Liver (tissue), 9 donors: ENCODE results near the gene FGF12. TPM values are rescaled to one million over a fixed set of nuclear protein-coding genes. Genes with fewer than 3 reads are reported as not detected.

Experiments
- DNase-seq: peaks from one replicate; pipeline ENCODE4 v3.0.0-alpha.2; 2017; ENCODE audit warnings: low spot score
- H3K27ac ChIP-seq, 2 donors: one replicate each; pipeline ENCODE4 v1.7.0; 2013; ENCODE audit warnings: inconsistent platforms in 2 of 2, low read length in 2 of 2, control low read depth in 1 of 2, low read depth in 1 of 2, mild to moderate bottlenecking in 1 of 2
- H3K27me3 ChIP-seq, 4 donors: one replicate each; pipeline versions ENCODE4 v1.6.1 to v1.7.0; 2013; ENCODE audit warnings: low read length in 3 of 4, inconsistent platforms in 1 of 4, mild to moderate bottlenecking in 1 of 4, moderate library complexity in 1 of 4; ENCODE audit not compliant: control insufficient read depth in 4 of 4, insufficient read depth in 4 of 4
- H3K36me3 ChIP-seq, 4 donors: one replicate each; pipeline versions ENCODE4 v1.6.1 to v1.7.0; 2013; ENCODE audit warnings: low read length in 3 of 4, mild to moderate bottlenecking in 3 of 4, low read depth in 1 of 4, moderate library complexity in 1 of 4; ENCODE audit not compliant: control insufficient read depth in 4 of 4, insufficient read depth in 3 of 4
- H3K4me1 ChIP-seq, 4 donors: one replicate each; pipeline versions ENCODE4 v1.6.1 to v1.7.0; 2013; ENCODE audit warnings: low read length in 3 of 4, mild to moderate bottlenecking in 3 of 4, moderate library complexity in 1 of 4; ENCODE audit not compliant: control insufficient read depth in 4 of 4, insufficient read depth in 4 of 4
- H3K4me3 ChIP-seq, 3 donors: one replicate each; pipeline versions ENCODE4 v1.6.1 to v1.7.0; 2013; ENCODE audit warnings: low read length in 3 of 3, control low read depth in 1 of 3, low read depth in 1 of 3, mild to moderate bottlenecking in 1 of 3
- H3K9ac ChIP-seq, 2 donors: one replicate each; pipeline ENCODE4 v1.7.0; 2013; ENCODE audit warnings: low read length in 2 of 2, mild to moderate bottlenecking in 2 of 2, moderate library complexity in 2 of 2, control low read depth in 1 of 2, low read depth in 1 of 2
- H3K9me3 ChIP-seq, 4 donors: one replicate each; pipeline versions ENCODE4 v1.6.1 to v1.7.0; 2013; ENCODE audit warnings: low read length in 3 of 4; ENCODE audit not compliant: control insufficient read depth in 4 of 4
- EGR1 ChIP-seq, 2 donors: IDR thresholded peaks; 2 replicates each; pipeline ENCODE4 v1.6.1; 2016 to 2018; ENCODE audit warnings: antibody characterized with exemption in 2 of 2, low read depth in 2 of 2
- FOXA1 ChIP-seq: IDR thresholded peaks from 2 replicates; pipeline ENCODE4 v1.6.1; 2016; ENCODE audit warnings: antibody characterized with exemption
- FOXA2 ChIP-seq: IDR thresholded peaks from 2 replicates; pipeline ENCODE4 v1.6.1; 2016; ENCODE audit warnings: antibody characterized with exemption
- GABPA ChIP-seq, 2 donors: IDR thresholded peaks in 1 of 2; conservative IDR thresholded peaks in 1 of 2; 2 replicates each; pipeline ENCODE4 v1.6.1; 2016; ENCODE audit warnings: antibody characterized with exemption in 2 of 2, mild to moderate bottlenecking in 1 of 2, moderate library complexity in 1 of 2
- HNF4A ChIP-seq, 2 donors: conservative IDR thresholded peaks; 2 replicates each; pipeline ENCODE4 v1.6.1; 2016; ENCODE audit warnings: antibody characterized with exemption in 2 of 2, mild to moderate bottlenecking in 2 of 2
- HNF4G ChIP-seq: IDR thresholded peaks from 2 replicates; pipeline ENCODE4 v1.6.1; 2016; ENCODE audit warnings: antibody characterized with exemption
- JUND ChIP-seq, 2 donors: IDR thresholded peaks; 2 replicates each; pipeline ENCODE4 v1.6.1; 2016; ENCODE audit warnings: antibody characterized with exemption in 2 of 2
- NR2F2 ChIP-seq: IDR thresholded peaks from 2 replicates; pipeline ENCODE4 v1.6.1; 2016; ENCODE audit warnings: antibody characterized with exemption
- RAD21 ChIP-seq, 2 donors: IDR thresholded peaks; 2 replicates each; pipeline ENCODE4 v1.6.1; 2016; ENCODE audit warnings: antibody characterized with exemption in 2 of 2, mild to moderate bottlenecking in 2 of 2
- REST ChIP-seq: IDR thresholded peaks from 2 replicates; pipeline ENCODE4 v1.6.1; 2016; ENCODE audit warnings: antibody characterized with exemption, mild to moderate bottlenecking
- RXRA ChIP-seq, 2 donors: IDR thresholded peaks; 2 replicates each; pipeline ENCODE4 v1.6.1; 2017 to 2018; ENCODE audit warnings: antibody characterized with exemption in 2 of 2, mild to moderate bottlenecking in 1 of 2
- SP1 ChIP-seq: IDR thresholded peaks from 2 replicates; pipeline ENCODE4 v1.6.1; 2018; ENCODE audit warnings: antibody characterized with exemption, mild to moderate bottlenecking
- TAF1 ChIP-seq: conservative IDR thresholded peaks from 2 replicates; pipeline ENCODE4 v1.6.1; 2016; ENCODE audit warnings: antibody characterized with exemption, mild to moderate bottlenecking
- YY1 ChIP-seq: IDR thresholded peaks from 2 replicates; pipeline ENCODE4 v1.6.1; 2016; ENCODE audit warnings: antibody characterized with exemption, mild to moderate bottlenecking
- WGBS: extraction: QIAGEN DNeasy Blood & Tissue Kit; methylation state at CpG from one replicate; pipeline ENCODE4 v1.1.7; 2013; 5-methylcytosine and 5-hydroxymethylcytosine counted together
- polyA plus RNA-seq, 2 donors: library from polyadenylated mRNA; stranded (reverse) in 1 of 2; unstranded in 1 of 2; fragments of 200-250 nt in 1 of 2; fragments of >200 nt in 1 of 2; fragmentation: Nextera tagmentation in 1 of 2; extraction: Ambion mirVana in 1 of 2; gene quantifications; one replicate each; pipeline versions ENCODE4 v1.2.1 to v1.2.3, GENCODE V29; 2013 to 2015
- total RNA-seq, 2 donors: library from RNA; depleted of rRNA; stranded (reverse); fragments of >200 nt; gene quantifications; one replicate each; pipeline ENCODE4 v1.2.3, GENCODE V29; 2014
- TF ChIP-seq, protein P1 (sequence below): fragments of 150-350 bp; IDR thresholded peaks from 2 replicates; pipeline ENCODE4 v1.5.1; 2017; ENCODE audit warnings: improper control_type of control experiment, low read depth, low read length; ENCODE audit not compliant: missing input control
- TF ChIP-seq, protein P2 (sequence below): IDR thresholded peaks from 2 replicates; pipeline ENCODE4 v1.6.1; 2016; ENCODE audit warnings: antibody characterized with exemption
- TF ChIP-seq, protein P3 (sequence below): IDR thresholded peaks from 2 replicates; pipeline ENCODE4 v1.6.1; 2016; ENCODE audit warnings: antibody characterized with exemption
- TF ChIP-seq, protein P4 (sequence below): IDR thresholded peaks from 2 replicates; pipeline ENCODE4 v1.6.1; 2016; ENCODE audit warnings: antibody characterized with exemption
- donor health status: healthy.
- donor health status: healthy.
- donor health status: healthy.
- donor health status: healthy.
- donor health status: healthy.

The FGF12 gene
- total and polyA plus RNA-seq, 4 donors, result 0.11 to 0.59 (median 0.19) TPM

GRCh38 chr3:192487033-192487432 lies 240.3 kb downstream of the FGF12 start:
- DNase-seq, result no peak
- Histone ChIP-seq H3K27me3 (peaks cover 0 to 3% (median 0%) of the 10 kb centered on the region in 4 donors), H3K4me3 (no peak overlapping the region), H3K9ac (no peak overlapping the region), H3K27ac (no peak overlapping the region), H3K4me1 (no peaks in the 10 kb centered on the region), H3K36me3 (no peaks in the 10 kb centered on the region), H3K9me3 (no peaks in the 10 kb centered on the region)
- TF ChIP-seq REST, result no peak
- no peak for TF ChIP-seq TAF1
- 90% methylated on average over 3 of the region's 3 CpGs for WGBS

- Histone ChIP-seq H3K9me3 (no peaks in the 10 kb centered on the region), H3K27me3 (no peaks in the 10 kb centered on the region), H3K9ac (no peak overlapping the region), H3K27ac (no peak overlapping the region), H3K4me3 (no peak overlapping the region), H3K4me1 (no peaks in the 10 kb centered on the region), H3K36me3 (no peaks in the 10 kb centered on the region)
- no peak for DNase-seq
- WGBS, result 73% methylated on average over 2 of the region's 2 CpGs
- TF ChIP-seq GABPA (IDR thresholded peaks at IDR 0.05 in 1 of 2, conservative IDR thresholded peaks at IDR 0.05 in 1 of 2) (no peak), SP1 (no peak), RAD21 (IDR thresholded peaks at IDR 0.05) (no peak), FOXA2 (no peak), HNF4A (conservative IDR thresholded peaks at IDR 0.05) (no peak), REST (no peak), HNF4G (no peak), TAF1 (no peak), NR2F2 (no peak), FOXA1 (no peak), EGR1 (IDR thresholded peaks at IDR 0.05; ENCODE audit: low read depth in 2 of 2) (no peak), RXRA (IDR thresholded peaks at IDR 0.05) (no peak), YY1 (no peak), JUND (IDR thresholded peaks at IDR 0.05) (no peak)
- TF ChIP-seq, protein P1, sequence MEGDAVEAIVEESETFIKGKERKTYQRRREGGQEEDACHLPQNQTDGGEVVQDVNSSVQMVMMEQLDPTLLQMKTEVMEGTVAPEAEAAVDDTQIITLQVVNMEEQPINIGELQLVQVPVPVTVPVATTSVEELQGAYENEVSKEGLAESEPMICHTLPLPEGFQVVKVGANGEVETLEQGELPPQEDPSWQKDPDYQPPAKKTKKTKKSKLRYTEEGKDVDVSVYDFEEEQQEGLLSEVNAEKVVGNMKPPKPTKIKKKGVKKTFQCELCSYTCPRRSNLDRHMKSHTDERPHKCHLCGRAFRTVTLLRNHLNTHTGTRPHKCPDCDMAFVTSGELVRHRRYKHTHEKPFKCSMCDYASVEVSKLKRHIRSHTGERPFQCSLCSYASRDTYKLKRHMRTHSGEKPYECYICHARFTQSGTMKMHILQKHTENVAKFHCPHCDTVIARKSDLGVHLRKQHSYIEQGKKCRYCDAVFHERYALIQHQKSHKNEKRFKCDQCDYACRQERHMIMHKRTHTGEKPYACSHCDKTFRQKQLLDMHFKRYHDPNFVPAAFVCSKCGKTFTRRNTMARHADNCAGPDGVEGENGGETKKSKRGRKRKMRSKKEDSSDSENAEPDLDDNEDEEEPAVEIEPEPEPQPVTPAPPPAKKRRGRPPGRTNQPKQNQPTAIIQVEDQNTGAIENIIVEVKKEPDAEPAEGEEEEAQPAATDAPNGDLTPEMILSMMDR, result no peak
- TF ChIP-seq, protein P2, sequence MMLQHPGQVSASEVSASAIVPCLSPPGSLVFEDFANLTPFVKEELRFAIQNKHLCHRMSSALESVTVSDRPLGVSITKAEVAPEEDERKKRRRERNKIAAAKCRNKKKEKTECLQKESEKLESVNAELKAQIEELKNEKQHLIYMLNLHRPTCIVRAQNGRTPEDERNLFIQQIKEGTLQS, result no peak
- TF ChIP-seq, protein P3, sequence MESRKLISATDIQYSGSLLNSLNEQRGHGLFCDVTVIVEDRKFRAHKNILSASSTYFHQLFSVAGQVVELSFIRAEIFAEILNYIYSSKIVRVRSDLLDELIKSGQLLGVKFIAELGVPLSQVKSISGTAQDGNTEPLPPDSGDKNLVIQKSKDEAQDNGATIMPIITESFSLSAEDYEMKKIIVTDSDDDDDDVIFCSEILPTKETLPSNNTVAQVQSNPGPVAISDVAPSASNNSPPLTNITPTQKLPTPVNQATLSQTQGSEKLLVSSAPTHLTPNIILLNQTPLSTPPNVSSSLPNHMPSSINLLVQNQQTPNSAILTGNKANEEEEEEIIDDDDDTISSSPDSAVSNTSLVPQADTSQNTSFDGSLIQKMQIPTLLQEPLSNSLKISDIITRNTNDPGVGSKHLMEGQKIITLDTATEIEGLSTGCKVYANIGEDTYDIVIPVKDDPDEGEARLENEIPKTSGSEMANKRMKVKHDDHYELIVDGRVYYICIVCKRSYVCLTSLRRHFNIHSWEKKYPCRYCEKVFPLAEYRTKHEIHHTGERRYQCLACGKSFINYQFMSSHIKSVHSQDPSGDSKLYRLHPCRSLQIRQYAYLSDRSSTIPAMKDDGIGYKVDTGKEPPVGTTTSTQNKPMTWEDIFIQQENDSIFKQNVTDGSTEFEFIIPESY, result no peak
- TF ChIP-seq, protein P4, sequence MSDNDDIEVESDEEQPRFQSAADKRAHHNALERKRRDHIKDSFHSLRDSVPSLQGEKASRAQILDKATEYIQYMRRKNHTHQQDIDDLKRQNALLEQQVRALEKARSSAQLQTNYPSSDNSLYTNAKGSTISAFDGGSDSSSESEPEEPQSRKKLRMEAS, result no peak
These were observed 244.5 kb downstream of the FGF12 start for GRCh38 chr3:192482809-192483208.
